ENCODE results near the gene POLE4. TPM values are rescaled to one million over a fixed set of nuclear protein-coding genes. Genes with fewer than 3 reads are reported as not detected.
A peak's percentile ranks its signal among the peaks of the same experiment; 100 is the strongest.

The POLE4 gene, protein sequence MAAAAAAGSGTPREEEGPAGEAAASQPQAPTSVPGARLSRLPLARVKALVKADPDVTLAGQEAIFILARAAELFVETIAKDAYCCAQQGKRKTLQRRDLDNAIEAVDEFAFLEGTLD
- 30.9 TPM for total RNA-seq

DNA sequence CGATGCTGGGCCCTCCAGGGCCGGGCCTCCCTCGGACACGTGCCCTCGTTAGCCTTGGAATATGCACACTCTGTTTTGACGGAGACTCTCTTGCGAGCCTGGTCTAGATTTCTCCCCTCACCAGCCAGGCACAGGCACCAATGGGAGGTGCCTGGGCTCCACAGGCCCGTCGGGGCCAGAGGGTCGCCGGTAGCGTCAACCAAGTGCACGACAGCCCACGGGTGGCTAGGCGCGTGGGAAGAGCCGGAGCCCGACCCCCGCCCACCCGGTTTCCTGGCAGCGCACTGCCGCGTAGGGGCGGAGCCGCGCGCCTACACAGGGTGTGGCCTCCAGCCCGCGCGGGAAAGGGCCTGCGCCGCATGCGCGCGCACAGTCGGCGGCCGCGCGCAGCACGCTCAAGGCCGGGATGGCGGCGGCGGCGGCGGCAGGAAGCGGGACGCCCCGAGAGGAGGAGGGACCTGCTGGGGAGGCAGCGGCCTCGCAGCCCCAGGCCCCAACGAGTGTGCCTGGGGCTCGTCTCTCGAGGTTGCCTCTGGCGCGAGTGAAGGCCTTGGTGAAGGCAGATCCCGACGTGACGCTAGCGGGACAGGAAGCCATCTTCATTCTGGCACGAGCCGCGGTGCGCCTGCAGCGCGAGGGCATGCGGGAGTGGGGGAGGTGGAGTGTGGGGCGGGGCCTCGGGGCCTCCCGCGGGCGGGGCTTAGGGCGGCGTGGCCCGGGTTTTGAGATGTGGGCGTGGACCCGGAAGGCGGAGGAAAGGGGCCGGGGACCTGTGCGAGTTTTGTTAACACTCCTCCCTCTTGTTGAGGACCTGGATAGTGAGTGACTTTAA is at the start of gene POLE4:
TSS of gene POLE4 (plus strand) at position 370 of the 832 bp plus-strand sequence. CDS start at position 407, 37 bp downstream.
- DNase-seq (ENCODE audit: low spot score): peak; percentile 94
- ATAC-seq: peak; percentile 98

DNA sequence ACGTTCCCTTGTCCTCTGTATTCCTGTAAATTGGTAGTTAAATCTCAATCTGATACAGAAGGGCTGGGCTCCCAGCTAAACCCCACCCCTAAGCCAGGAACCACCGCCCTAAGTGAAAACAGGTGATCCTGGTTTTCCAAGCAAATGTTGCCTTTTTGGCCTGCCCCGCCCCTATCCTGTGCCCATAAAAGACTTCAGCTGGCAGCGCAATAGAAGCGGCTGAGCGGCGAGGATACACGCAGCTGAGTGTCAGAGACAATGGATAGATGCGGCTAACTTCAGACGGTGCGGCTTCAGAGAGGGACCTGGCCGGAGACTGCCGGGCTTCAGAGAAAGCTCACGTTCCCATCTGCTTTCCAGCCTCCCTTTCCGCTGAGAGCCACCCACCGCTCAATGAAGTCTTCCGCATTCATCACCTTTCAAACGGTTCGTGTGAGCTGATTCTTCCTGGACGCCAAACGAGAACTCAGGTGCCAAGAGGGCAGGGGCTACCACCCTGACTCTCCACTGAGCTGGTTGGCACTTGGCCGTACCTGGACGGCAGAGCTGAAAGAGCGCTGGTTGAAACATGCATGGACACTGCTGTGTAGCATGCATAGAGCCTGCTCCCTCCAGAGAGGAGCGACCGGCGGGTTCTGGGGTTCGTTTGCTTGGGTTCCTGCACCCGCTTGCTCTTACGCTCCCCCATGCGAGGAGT is 49.5 kb upstream of the POLE4 start:
- ATAC-seq (no peak), DNase-seq (ENCODE audit: low spot score) (no peak)

DNA sequence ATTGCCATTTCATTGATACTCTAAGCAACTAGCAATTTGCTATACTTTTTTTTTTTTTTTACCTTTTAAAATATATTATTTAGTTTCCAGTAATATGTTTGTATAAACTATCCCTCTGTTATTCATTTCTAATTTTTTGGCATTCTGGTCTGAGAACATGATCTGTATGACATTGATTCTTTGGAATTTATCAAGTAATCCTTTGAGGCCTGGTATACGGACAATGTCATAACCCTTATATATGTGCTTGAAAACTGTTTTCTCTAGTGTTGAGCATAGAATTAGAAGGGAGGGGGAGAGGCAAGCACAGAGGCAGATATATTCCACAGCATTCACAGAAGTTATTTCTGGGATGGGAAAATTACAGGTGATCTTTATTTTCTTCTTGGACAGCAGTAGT is 48.2 kb upstream of the POLE4 start:
- no peak for DNase-seq (ENCODE audit: low spot score)
- no peak for ATAC-seq

DNA sequence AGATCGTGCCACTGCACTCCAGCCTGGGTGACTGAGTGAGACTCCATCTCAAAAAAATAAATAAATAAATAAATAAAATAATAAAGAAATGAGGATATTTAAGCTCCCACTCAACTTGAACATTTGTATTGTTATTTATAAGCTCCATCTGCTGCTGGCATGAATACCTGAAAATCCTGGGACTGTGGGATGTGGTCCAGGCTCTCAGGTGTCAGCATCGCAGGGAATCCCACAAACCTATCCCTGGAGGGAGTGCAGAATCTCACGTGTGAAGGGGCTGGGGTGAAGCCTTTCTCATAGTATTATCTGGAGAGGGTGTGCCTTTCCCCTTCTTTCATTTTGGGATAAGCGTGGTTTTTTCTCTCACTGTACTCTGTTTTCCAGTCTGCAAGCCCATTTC is 47.4 kb upstream of the POLE4 start:
- ATAC-seq: no peak
- DNase-seq (ENCODE audit: low spot score): no peak

DNA sequence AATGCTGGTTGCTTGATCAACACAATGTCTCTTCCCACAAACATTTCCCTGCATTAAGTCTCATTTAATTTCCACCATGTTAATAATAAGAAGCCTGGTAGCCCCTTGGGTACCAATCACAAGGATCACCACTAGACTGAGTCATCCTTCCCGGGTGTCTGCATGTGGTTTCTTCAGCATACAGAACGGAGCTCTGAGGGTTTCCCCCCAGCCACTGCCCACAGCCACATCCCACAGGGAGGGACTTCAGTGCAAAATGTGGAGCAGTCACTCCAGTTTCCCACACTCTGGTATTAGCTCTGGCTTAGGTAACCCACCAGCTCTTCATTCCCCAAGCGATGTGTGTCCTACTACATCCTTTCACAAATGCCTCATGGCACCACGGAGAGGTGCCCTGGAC is 42.7 kb upstream of the POLE4 start:
- no peak for DNase-seq (ENCODE audit: low spot score)
- ATAC-seq: no peak

DNA sequence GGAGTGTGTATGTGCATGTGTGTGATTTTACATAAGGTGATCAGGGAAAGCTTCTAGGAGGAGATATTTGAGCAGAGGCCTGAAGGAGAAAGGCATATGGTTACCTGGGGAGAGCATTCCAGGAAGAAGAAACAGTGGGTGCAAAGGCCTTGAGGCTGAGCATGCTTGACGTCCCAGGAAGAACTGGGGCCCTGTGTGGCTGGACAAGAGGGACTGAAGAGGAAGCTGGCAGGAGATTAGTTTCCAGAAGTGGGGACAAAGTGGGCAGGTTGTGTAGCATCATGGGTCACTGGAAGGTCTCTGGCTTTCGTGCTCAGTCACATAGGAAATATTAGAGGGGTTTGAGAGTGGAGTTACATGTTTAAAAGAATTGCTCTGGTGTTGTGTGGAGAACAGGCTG is 42.0 kb upstream of the POLE4 start:
- ATAC-seq: no peak
- no peak for DNase-seq (ENCODE audit: low spot score)

DNA sequence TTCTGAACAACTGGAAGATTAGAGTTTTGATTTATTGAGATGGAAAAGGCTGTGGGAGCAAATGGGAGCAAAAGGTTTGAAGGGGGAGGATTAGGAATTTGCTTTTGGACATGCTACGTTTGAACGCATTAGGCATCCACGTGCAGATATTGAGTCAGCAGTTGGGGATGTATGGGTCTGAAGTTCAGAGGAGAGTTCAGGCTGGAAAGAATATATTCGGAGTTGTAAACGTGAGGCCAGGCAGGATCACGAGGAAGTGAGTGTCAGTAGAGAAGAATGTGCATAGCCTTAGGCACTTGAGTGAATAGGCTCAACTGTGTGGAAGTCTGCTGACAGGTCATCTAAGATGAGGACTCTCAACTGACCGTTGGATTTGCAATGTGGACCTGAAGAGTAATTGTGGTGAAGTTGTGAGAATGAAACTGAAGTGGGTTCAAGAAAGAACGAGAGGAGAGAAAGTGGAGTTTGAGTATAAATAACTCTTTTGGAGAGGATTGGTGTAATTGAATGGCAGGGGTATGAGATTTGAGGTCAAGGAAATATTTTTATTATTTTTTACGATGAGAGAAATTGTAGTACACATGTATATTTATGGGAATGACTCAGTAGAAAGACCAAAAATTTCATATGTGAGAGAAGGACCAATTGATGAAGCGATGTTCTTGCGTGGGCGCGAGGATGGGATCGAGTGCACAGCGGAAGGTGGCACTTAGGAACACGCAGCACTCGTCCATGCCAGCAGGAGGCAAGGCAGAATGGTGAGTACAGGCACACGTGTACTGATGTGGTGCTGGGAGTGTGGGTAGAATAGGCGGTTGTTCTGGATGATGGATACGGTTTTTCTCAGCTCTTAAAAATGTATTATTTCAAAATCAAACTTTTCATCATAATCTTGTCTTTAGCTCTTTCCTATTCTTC is 40.5 kb upstream of the POLE4 start:
- no peak for DNase-seq (ENCODE audit: low spot score)
- ATAC-seq: no peak

DNA sequence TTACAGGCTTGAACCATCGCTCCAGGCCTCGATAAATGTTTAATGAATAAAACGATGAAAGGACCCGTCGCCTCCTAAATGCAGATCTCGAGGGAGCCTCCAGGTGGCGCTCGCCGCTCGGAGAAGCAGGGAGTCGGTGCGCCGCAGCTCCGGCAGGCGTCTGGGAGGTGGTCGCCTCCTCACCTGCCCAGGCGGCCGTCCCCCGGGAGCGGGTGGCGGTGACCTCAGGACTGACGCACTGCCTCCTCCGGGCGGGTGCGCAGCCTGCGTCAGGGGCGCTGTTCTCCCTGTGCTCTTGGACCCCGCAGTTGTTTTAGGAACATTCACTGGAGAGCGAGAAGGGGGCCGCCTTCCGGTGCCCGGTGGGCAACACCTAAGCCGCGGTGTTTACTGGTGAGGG is 38.6 kb upstream of the POLE4 start:
- ATAC-seq: peak; percentile 65
- DNase-seq (ENCODE audit: low spot score): no peak

DNA sequence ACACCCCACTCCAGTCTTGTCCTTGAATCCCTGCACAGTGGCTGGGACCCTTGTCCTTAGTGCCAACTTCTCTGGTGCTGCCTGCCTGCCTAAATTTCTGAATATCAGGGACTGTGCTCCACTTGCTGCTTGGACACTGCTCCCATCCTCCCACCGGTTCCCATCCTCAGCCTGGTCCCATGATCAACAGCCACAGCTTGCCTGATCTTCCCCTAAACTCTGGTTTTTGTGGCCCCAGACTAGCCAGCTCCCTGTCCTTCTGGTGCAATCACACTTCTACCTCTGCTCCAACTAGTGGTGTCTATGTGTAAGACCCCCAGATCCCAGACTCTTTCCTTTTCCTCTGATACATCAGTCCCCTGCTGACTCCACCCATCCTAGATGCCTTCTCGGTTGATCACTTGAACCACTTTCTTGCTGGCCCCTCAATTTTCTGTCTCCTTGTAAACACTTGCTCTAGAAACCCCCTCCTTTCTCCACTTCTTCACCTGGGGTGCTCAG is 37.2 kb upstream of the POLE4 start:
- ATAC-seq: no peak
- no peak for DNase-seq (ENCODE audit: low spot score)

DNA sequence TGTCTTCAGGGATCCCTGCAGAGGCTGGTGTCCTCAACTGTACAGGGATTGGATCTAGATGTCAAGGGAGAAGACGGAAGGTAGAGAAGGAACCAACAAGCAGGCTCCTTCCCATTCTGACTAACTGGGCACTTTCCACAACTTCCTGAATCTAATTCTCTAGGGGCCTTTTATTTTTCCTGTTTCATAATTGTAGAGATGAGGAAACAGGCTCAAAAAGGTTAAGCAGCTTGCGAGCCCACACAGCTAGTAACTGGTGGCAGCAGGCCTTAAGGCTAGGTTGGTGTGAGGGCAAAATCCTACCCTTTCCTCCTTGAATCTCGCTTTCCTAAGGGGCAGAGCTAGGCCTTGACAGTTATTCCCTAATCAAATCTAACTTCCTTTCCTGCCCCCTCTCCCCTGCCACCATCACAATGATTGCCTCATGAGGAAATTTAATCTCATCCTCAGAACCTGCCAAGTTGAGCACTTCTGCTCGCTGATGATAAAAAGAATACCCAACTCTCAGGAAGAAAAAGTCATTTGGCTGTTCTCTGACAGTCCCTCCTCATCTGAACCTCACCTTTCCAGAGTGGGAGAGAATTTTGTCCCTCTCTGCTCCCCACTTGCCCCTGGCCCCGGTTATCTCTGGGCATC is 35.7 kb upstream of the POLE4 start:
- DNase-seq (ENCODE audit: low spot score) (no peak), ATAC-seq (peak; percentile 21)

DNA sequence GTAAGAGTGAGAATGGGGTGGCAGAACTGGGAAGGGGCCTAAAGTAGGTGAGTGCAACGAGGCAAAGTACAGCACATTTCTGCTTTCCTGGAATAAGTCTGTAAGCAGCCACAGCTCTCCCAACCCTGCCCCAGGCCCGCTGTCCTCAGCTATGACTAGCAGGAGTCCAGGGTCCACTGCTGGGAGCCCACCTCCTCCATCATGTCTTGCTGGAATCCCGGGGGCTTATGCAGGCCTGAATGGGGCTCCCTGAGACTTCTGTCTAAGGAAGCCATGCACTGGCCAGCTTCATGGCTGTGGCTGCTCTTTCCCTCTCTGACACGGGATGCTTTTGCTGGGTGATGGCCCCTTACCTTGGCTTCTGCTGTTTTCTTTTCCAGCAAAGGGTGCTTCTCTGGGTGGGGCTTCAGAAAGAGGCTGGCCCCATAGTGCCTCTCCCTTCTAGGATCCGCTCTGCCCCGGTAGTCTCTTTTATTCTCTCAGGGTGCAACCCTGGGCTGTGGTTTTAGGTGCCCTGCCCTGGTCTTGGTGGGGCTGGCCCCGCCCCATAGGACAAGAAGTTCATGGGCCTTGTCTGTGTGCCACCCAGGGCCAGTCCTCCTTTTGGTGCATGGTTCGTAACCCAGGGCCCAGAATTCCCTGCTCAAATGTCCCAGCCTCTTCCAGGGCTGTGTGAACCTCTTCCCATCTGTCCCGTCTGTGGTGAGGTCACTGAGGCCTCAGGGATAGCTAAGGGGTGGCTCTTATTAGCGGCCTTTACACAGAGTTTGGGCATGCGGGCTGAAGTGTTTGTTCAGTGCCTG is 33.8 kb upstream of the POLE4 start:
- ATAC-seq (no peak), DNase-seq (ENCODE audit: low spot score) (no peak)

DNA sequence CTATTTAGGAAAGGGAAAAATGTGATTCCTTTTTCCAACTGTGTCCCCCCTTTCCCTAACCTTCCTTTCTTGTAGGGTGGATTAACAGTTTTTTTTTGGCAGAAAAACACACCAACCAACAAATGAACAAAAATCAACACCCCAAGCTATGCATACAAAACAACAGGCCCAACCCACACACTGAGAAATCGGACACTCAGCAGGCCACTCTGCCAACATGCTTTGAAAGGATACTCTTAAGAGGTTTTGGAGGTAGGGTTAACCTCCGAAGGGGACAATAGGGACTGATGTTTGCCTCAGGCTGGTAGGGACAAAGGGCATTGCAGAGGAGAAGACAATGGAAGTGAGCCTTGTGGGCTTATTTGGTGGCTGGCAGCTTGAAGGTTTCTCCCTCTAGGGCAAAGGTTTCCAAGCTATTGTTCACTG is 33.1 kb upstream of the POLE4 start:
- no peak for ATAC-seq
- DNase-seq (ENCODE audit: low spot score): no peak

DNA sequence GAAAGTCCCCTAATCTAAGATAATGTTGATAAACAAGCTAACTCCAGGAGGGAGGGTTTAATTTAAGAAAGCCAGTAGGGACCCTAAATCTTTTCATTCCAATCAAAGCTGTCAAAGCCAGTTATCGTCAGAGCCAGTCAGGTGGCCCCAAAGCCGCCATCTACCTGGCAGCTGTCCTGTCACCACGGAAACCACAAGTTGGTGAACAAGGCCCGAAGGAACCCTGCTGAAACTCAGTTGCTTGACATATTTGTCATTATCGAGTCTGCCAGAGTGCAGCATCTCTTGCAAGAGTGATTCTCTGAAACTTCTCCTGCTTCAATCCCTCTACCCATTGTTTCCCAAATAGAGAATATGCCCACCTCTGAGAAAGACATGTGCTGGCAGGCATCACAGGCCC is 30.8 kb upstream of the POLE4 start:
- ATAC-seq: no peak

DNA sequence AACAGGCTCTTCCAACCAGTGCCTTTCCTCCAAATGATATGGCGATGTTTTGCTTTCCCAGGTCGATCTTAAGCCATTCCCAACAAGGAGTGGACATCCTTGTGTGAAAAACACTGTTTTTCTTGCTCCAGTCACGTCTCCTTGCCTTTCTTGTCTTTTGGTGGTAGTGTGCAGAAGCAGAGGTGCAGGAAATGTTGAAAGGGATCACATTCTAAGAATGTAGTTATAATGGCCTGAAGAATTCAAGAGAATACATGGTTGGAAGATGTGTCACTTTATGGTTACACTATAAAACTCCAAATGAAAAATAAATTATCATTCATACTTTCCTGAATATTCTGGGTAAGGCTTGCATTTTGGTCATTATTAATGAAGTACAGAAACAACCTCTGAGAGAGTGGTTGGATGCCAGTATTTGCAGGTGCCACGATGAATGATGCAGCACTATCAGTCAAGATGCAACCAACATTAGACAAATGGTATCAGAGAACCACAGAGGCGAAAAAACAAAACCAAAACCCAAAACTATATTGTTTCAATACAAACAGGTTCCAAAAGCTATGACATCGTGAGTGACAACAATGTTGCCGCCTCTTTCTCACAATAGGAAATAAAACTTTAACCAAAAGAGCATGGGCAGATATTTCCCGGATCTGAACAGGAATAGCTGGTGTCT is 27.5 kb upstream of the POLE4 start:
- ATAC-seq (no peak), DNase-seq (ENCODE audit: low spot score) (no peak)

More for the DNA sequence above, 30.8 kb upstream of the POLE4 start:
- DNase-seq (ENCODE audit: low spot score): no peak

DNA sequence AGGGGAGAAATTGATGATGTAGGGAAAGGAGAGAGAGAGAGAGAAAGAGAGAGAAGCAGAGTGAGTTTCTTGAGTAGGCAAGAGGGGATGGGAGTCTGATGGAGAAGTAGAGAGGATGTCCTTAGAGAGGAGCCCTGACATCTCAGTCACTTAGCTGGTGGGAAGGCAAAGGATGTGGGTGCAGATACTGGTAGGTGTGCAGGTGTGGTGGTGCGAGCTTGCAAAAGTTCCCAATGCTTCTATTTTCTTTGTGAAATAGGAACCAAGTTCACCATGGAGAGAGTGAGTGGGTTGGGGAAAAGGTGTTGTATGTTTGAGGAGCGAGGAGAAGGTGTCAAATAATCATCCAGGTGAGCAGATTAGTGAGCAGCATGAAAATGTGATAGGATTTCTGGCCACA is 26.5 kb upstream of the POLE4 start:
- DNase-seq (ENCODE audit: low spot score) (no peak), ATAC-seq (no peak)

DNA sequence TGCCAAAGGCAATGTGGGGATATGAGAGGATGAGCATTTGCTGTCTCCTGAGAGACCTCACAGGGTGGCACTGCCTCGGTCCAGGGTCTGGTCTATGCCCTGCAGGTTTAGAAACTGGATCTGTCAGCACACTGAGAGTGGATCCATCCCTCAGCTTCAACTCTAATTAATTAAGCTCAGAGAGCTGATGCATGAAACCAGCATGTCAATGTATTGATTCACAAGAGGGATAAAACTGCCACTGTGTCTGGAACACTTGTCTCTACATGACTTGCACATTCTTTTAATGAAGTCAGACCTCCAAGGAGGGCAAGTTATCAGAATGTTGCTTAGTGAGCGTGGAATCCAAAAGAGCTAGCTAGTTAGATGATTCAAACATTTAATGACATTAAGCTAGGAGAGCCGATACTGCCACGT is 22.5 kb upstream of the POLE4 start:
- no peak for DNase-seq (ENCODE audit: low spot score)
- ATAC-seq: no peak

DNA sequence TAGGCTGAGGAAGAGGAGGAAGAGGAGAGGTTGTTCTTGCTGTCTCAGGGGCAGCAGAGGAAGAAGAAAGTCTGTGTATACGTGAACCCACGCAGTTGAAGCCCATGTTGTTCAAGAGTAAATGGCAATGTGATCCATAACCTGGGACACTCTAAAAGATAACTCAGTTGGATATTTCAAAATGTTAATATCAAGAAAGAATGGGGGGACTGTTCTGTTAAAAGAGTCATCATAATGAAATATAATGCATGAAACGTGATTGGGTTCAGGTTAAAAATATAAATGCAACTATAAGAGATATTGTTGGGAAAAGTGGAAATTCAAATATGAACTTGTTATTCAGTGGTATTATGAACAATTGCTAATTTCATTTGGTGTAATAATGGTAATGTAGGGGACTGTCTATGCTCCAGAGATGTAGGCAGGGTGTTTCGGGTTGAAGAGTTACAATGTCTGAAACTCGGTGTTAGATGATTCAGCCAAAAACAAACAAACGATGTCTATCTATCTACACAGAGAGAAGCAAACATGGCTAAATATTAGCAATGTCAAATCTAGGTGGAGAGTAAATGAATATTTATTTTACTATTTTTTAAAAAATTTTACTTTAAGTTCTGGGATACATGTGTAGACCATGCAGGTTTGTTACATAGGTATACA is 21.1 kb upstream of the POLE4 start:
- DNase-seq (ENCODE audit: low spot score) (no peak), ATAC-seq (no peak)

DNA sequence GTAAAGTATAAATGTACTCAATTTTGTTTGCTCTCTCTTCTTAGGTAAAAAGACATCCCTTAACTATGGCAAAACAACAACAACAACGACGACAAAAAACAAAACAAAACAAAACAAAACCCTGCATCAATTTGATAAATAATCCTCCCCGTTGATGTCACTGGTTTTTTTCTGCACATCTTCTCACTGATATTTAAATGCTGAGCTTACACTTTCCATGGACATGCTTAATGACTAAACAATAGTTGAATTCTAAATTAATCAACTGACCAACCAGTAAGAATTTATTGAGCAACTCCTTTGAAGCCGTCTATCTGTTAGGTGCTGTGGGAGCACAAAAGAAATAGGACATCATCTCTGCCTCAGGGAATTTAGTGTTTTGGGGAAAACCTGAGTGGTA is 20.2 kb upstream of the POLE4 start:
- DNase-seq (ENCODE audit: low spot score) (no peak), ATAC-seq (no peak)
